Activated T-cell treated with anti-CD3 and anti-CD28 coated beads, Interleukin-2, amount 50 U/mL, for 72 hours (primary cell): ENCODE measurements around the gene ASAP2. TPM values are rescaled to one million over a fixed set of nuclear protein-coding genes. Genes with fewer than 3 reads are reported as not detected.
A peak's percentile ranks its signal among the peaks of the same experiment; 100 is the strongest.

Source experiments
- ATAC-seq, 2 donors: fragments of 150-1000 bp; cut with Tn5 transposase; replicated peaks in 1 of 2; 2 replicates each; pipeline ENCODE4 v1.10.0; 2021; ENCODE audit warnings: moderate library complexity in 2 of 2, mild to moderate bottlenecking in 1 of 2
- DNase-seq, 2 donors: peaks; one replicate each; pipeline ENCODE4 v3.0.0; 2021 to 2022; ENCODE audit warnings: mixed read lengths in 1 of 2
- H3K27ac Mint-ChIP-seq: one replicate; pipeline ENCODE4 v1.8.0; 2022; ENCODE audit warnings: mild to moderate bottlenecking, moderate library complexity, mixed read lengths
- H3K27me3 Mint-ChIP-seq: one replicate; pipeline ENCODE4 v1.8.0; 2022; ENCODE audit warnings: low read depth, mixed read lengths
- H3K36me3 Mint-ChIP-seq, 2 donors: one replicate each; pipeline ENCODE4 v1.8.0; 2022; ENCODE audit warnings: mixed read lengths in 2 of 2, mild to moderate bottlenecking in 1 of 2; ENCODE audit not compliant: insufficient read depth in 2 of 2
- H3K4me1 Mint-ChIP-seq: one replicate; pipeline ENCODE4 v1.8.0; 2022; ENCODE audit warnings: low read depth, mixed read lengths
- H3K4me3 Mint-ChIP-seq, 2 donors: one replicate each; pipeline ENCODE4 v1.8.0; 2022; ENCODE audit warnings: mild to moderate bottlenecking in 2 of 2, mixed read lengths in 2 of 2, moderate library complexity in 2 of 2
- H3K9me3 Mint-ChIP-seq, 2 donors: one replicate each; pipeline ENCODE4 v1.8.0; 2022; ENCODE audit warnings: mixed read lengths in 2 of 2
- total RNA-seq, 2 donors: library from RNA; stranded (reverse); gene quantifications; one replicate each; pipeline ENCODE4 v1.2.3, GENCODE V29; 2022

Gene ASAP2
- total RNA-seq, 2 donors from 2014 or later: 0.10 to 0.42 TPM

GRCh38 chr2:9332853-9333245 is 126.2 kb downstream of the ASAP2 start:
- ATAC-seq (no peak), DNase-seq (no peak)
- no peak overlapping the region for H3K27ac Mint-ChIP-seq
- H3K4me3 Mint-ChIP-seq: no peak overlapping the region
- no peaks in the 10 kb centered on the region for H3K36me3 Mint-ChIP-seq
- no peaks in the 10 kb centered on the region for H3K4me1 Mint-ChIP-seq
- peaks cover 10% of the 10 kb centered on the region for H3K27me3 Mint-ChIP-seq
- H3K9me3 Mint-ChIP-seq: no peaks in the 10 kb centered on the region

- Mint-ChIP-seq H3K27ac (no peak overlapping the region), H3K4me3 (no peak overlapping the region), H3K27me3 (peaks cover 6% of the 10 kb centered on the region), H3K36me3 (no peaks in the 10 kb centered on the region), H3K4me1 (no peaks in the 10 kb centered on the region), H3K9me3 (no peaks in the 10 kb centered on the region)
- peak in 1 of 2 donors; percentile 51 for ATAC-seq
- peak; percentile 11 to 18 for DNase-seq
Measured at GRCh38 chr2:9333591-9334171, 127.1 kb downstream of the ASAP2 start.

GRCh38 chr2:9334761-9335160 is 128.1 kb downstream of the ASAP2 start:
- Mint-ChIP-seq H3K9me3 (no peaks in the 10 kb centered on the region), H3K27me3 (no peaks in the 10 kb centered on the region), H3K4me1 (no peaks in the 10 kb centered on the region)

GRCh38 chr2:9335322-9335832 is 128.8 kb downstream of the ASAP2 start:
- DNase-seq (no peak), ATAC-seq (no peak)
- H3K4me3 Mint-ChIP-seq: no peak overlapping the region
- no peak overlapping the region for H3K27ac Mint-ChIP-seq
- H3K9me3 Mint-ChIP-seq: no peaks in the 10 kb centered on the region
- no peaks in the 10 kb centered on the region for H3K27me3 Mint-ChIP-seq
- no peaks in the 10 kb centered on the region for H3K4me1 Mint-ChIP-seq
- no peaks in the 10 kb centered on the region for H3K36me3 Mint-ChIP-seq

More at GRCh38 chr2:9334761-9335160, 128.1 kb downstream of the ASAP2 start:
- Mint-ChIP-seq H3K36me3 (no peaks in the 10 kb centered on the region), H3K27ac (no peak overlapping the region), H3K4me3 (no peak overlapping the region)
- DNase-seq (no peak), ATAC-seq (no peak)

GRCh38 chr2:9336241-9336575 is 129.6 kb downstream of the ASAP2 start:
- H3K4me1 Mint-ChIP-seq: no peaks in the 10 kb centered on the region
- H3K9me3 Mint-ChIP-seq: no peaks in the 10 kb centered on the region
- no peak overlapping the region for H3K27ac Mint-ChIP-seq
- H3K4me3 Mint-ChIP-seq: no peak overlapping the region
- no peaks in the 10 kb centered on the region for H3K36me3 Mint-ChIP-seq
- DNase-seq: peak; percentile 38 to 42
- H3K27me3 Mint-ChIP-seq: no peaks in the 10 kb centered on the region
- ATAC-seq: peak; percentile 92 to 96

- Mint-ChIP-seq H3K4me1 (no peaks in the 10 kb centered on the region), H3K9me3 (no peaks in the 10 kb centered on the region), H3K27me3 (no peaks in the 10 kb centered on the region), H3K4me3 (no peak overlapping the region), H3K27ac (no peak overlapping the region), H3K36me3 (no peaks in the 10 kb centered on the region)
- peak in 1 of 2 donors; percentile 11 for DNase-seq
- no peak for ATAC-seq
Measured at GRCh38 chr2:9336576-9337314, 130.1 kb downstream of the ASAP2 start.

GRCh38 chr2:9337901-9338300 is 131.3 kb downstream of the ASAP2 start:
- no peaks in the 10 kb centered on the region for H3K9me3 Mint-ChIP-seq
- no peaks in the 10 kb centered on the region for H3K4me1 Mint-ChIP-seq
- H3K4me3 Mint-ChIP-seq: no peak overlapping the region
- no peaks in the 10 kb centered on the region for H3K27me3 Mint-ChIP-seq
- no peak for DNase-seq
- H3K27ac Mint-ChIP-seq: no peak overlapping the region
- ATAC-seq: no peak
- H3K36me3 Mint-ChIP-seq: no peaks in the 10 kb centered on the region

- no peaks in the 10 kb centered on the region for H3K4me1 Mint-ChIP-seq
- H3K9me3 Mint-ChIP-seq: no peaks in the 10 kb centered on the region
- no peaks in the 10 kb centered on the region for H3K27me3 Mint-ChIP-seq
- ATAC-seq (no peak), DNase-seq (no peak)
- no peak overlapping the region for H3K27ac Mint-ChIP-seq
- H3K4me3 Mint-ChIP-seq: no peak overlapping the region
- H3K36me3 Mint-ChIP-seq: no peaks in the 10 kb centered on the region
Measured at GRCh38 chr2:9341337-9341887, 134.8 kb downstream of the ASAP2 start.

- Mint-ChIP-seq H3K4me1 (no peaks in the 10 kb centered on the region), H3K27me3 (no peaks in the 10 kb centered on the region), H3K9me3 (no peaks in the 10 kb centered on the region), H3K27ac (no peak overlapping the region), H3K4me3 (no peak overlapping the region), H3K36me3 (no peaks in the 10 kb centered on the region)
- ATAC-seq: no peak
- no peak for DNase-seq
Measured at GRCh38 chr2:9342659-9343058, 136.0 kb downstream of the ASAP2 start.

- ATAC-seq: no peak
- Mint-ChIP-seq H3K27me3 (no peaks in the 10 kb centered on the region), H3K4me1 (no peaks in the 10 kb centered on the region), H3K27ac (no peak overlapping the region), H3K9me3 (no peaks in the 10 kb centered on the region), H3K36me3 (no peaks in the 10 kb centered on the region), H3K4me3 (no peak overlapping the region)
- no peak for DNase-seq
Measured at GRCh38 chr2:9343524-9343923, 136.9 kb downstream of the ASAP2 start.

GRCh38 chr2:9344434-9344833 is 137.8 kb downstream of the ASAP2 start:
- DNase-seq (no peak), ATAC-seq (no peak)
- Mint-ChIP-seq H3K4me1 (no peaks in the 10 kb centered on the region), H3K27ac (no peak overlapping the region), H3K36me3 (no peaks in the 10 kb centered on the region), H3K27me3 (no peaks in the 10 kb centered on the region), H3K9me3 (no peaks in the 10 kb centered on the region), H3K4me3 (no peak overlapping the region)

- H3K4me3 Mint-ChIP-seq: no peak overlapping the region
- DNase-seq (no peak), ATAC-seq (no peak)
- no peaks in the 10 kb centered on the region for H3K9me3 Mint-ChIP-seq
- H3K4me1 Mint-ChIP-seq: no peaks in the 10 kb centered on the region
- no peak overlapping the region for H3K27ac Mint-ChIP-seq
- peaks cover 7% of the 10 kb centered on the region for H3K27me3 Mint-ChIP-seq
- no peaks in the 10 kb centered on the region for H3K36me3 Mint-ChIP-seq
Measured at GRCh38 chr2:9345343-9345742, 138.7 kb downstream of the ASAP2 start.

- Mint-ChIP-seq H3K27me3 (peaks cover 9% of the 10 kb centered on the region), H3K36me3 (no peaks in the 10 kb centered on the region)
Measured at GRCh38 chr2:9345997-9346396, 139.4 kb downstream of the ASAP2 start.

More at GRCh38 chr2:9345997-9346396, 139.4 kb downstream of the ASAP2 start:
- ATAC-seq (no peak), DNase-seq (no peak)
- Mint-ChIP-seq H3K4me3 (no peak overlapping the region), H3K4me1 (no peaks in the 10 kb centered on the region), H3K27ac (no peak overlapping the region), H3K9me3 (no peaks in the 10 kb centered on the region)
